GM12878 (cell line): Measurements from ENCODE around the gene SLC8B1.

Source experiments
- BCL11A ChIP-seq: IDR thresholded peaks from 2 replicates; pipeline ENCODE4 v1.6.1; 2011; ENCODE audit warnings: low read depth, low read length
- CTCF ChIP-seq, 3 experiments: IDR thresholded peaks in 2 of 3; conservative IDR thresholded peaks in 1 of 3; 2 replicates each; pipeline ENCODE4 v1.5.1; 2011; ENCODE audit warnings: low read depth in 3 of 3, low read length in 3 of 3, mild to moderate bottlenecking in 3 of 3, control low read depth in 2 of 3, moderate library complexity in 2 of 3, inconsistent platforms in 1 of 3, mixed read lengths in 1 of 3; ENCODE audit not compliant: control insufficient read depth in 2 of 3, insufficient read depth in 1 of 3; ENCODE audit errors: extremely low read depth in 1 of 3
- EGR1 ChIP-seq, 2 experiments: IDR thresholded peaks; 1 replicate in 1 of 2; 2 replicates in 1 of 2; pipeline ENCODE4 v1.6.1; 2011 to 2012; ENCODE audit warnings: low read depth in 2 of 2, low read length in 2 of 2, borderline replicate concordance in 1 of 2, mild to moderate bottlenecking in 1 of 2, moderate library complexity in 1 of 2
- GABPA ChIP-seq: IDR thresholded peaks from 2 replicates; pipeline ENCODE4 v1.6.1; 2014; ENCODE audit warnings: antibody characterized with exemption, low read depth, mild to moderate bottlenecking, inconsistent platforms
- JUND ChIP-seq: IDR thresholded peaks from 2 replicates; pipeline ENCODE4 v1.6.1; 2012; ENCODE audit warnings: low read depth, mild to moderate bottlenecking, low read length, improper control_type of control experiment, moderate library complexity
- POLR2A ChIP-seq: IDR thresholded peaks from 2 replicates; pipeline ENCODE4 v1.6.1; 2011; ENCODE audit warnings: low read depth, mild to moderate bottlenecking, low read length
- POLR2AphosphoS5 ChIP-seq: IDR thresholded peaks from 2 replicates; pipeline ENCODE4 v1.6.1; 2011; ENCODE audit warnings: mild to moderate bottlenecking, low read length, inconsistent platforms
- TAF1 ChIP-seq: IDR thresholded peaks from 2 replicates; pipeline ENCODE4 v1.6.1; 2011; ENCODE audit warnings: mild to moderate bottlenecking, low read depth, low read length, borderline replicate concordance
- ZBTB33 ChIP-seq: fragments of 450-650 bp; IDR thresholded peaks from 2 replicates; pipeline ENCODE4 v1.6.1; 2017; ENCODE audit warnings: mild to moderate bottlenecking

- no peak for TF ChIP-seq POLR2A
- no peak for TF ChIP-seq ZBTB33
- no peak for TF ChIP-seq JUND
- no peak for TF ChIP-seq POLR2AphosphoS5
- no peak for TF ChIP-seq TAF1
- TF ChIP-seq GABPA = no peak
- no peak for TF ChIP-seq CTCF (IDR thresholded peaks at IDR 0.05 in 2 of 3, conservative IDR thresholded peaks at IDR 0.05 in 1 of 3; ENCODE audit: control insufficient read depth in 2 of 3, extremely low read depth in 1 of 3, insufficient read depth in 1 of 3, low read depth in 3 of 3, low read length in 3 of 3)
- TF ChIP-seq EGR1 (IDR thresholded peaks at IDR 0.05; ENCODE audit: borderline replicate concordance in 1 of 2, low read depth in 2 of 2, low read length in 2 of 2) = no peak
- no peak for TF ChIP-seq BCL11A
Observed at GRCh38 chr12:113361574-113362370, 26.9 kb upstream of the SLC8B1 start.
